Naive thymus-derived CD8-positive, alpha-beta T cell (primary cell): Measurements from ENCODE around the gene KRT36. TPM values are rescaled to one million over a fixed set of nuclear protein-coding genes. Genes with fewer than 3 reads are reported as not detected.
A peak's percentile ranks its signal among the peaks of the same experiment; 100 is the strongest.

ENCODE experiments used
- ATAC-seq, 2 donors: fragments of 150-1000 bp; cut with Tn5 transposase in 1 of 2; sonication (Bioruptor Pico), chemical (Tn5 transposase) in 1 of 2; 1 replicate in 1 of 2; 2 replicates in 1 of 2; pipeline ENCODE4 v1.10.0; 2021; ENCODE audit warnings: mild to moderate bottlenecking in 2 of 2, moderate library complexity in 2 of 2
- POLR2A ChIA-PET: fragments of 350-600 bp; sonication (Branson Sonifier 250); formaldehyde crosslinking; loops from one replicate; lab custom pipeline; 2021; ENCODE audit warnings: antibody characterized with exemption; lab: Charles Lee
- DNase-seq, 10 donors: peaks; one replicate each; pipeline versions ENCODE4 v3.0.0 to v3.0.0-alpha.2; 2020 to 2022
- H3K27ac Mint-ChIP-seq, 10 donors: one replicate each; pipeline ENCODE4 v1.8.0; 2020 to 2022; ENCODE audit warnings: mild to moderate bottlenecking in 10 of 10, mixed read lengths in 10 of 10, moderate library complexity in 4 of 10, inconsistent platforms in 1 of 10
- H3K27me3 Mint-ChIP-seq, 5 donors: one replicate each; pipeline ENCODE4 v1.8.0; 2021 to 2022; ENCODE audit warnings: mixed read lengths in 5 of 5
- H3K36me3 Mint-ChIP-seq, 3 donors: one replicate each; pipeline ENCODE4 v1.8.0; 2020 to 2022; ENCODE audit warnings: mixed read lengths in 3 of 3, mild to moderate bottlenecking in 2 of 3, inconsistent platforms in 1 of 3
- H3K4me1 Mint-ChIP-seq, 4 donors: one replicate each; pipeline ENCODE4 v1.8.0; 2021 to 2022; ENCODE audit warnings: mixed read lengths in 4 of 4
- H3K4me3 Mint-ChIP-seq, 10 donors: one replicate each; pipeline ENCODE4 v1.8.0; 2020 to 2022; ENCODE audit warnings: mild to moderate bottlenecking in 10 of 10, mixed read lengths in 10 of 10, moderate library complexity in 6 of 10, inconsistent platforms in 1 of 10
- H3K9me3 Mint-ChIP-seq, 9 donors: one replicate each; pipeline ENCODE4 v1.8.0; 2020 to 2022; ENCODE audit warnings: mixed read lengths in 9 of 9, mild to moderate bottlenecking in 3 of 9, inconsistent platforms in 1 of 9, moderate library complexity in 1 of 9
- polyA plus RNA-seq, 3 donors: library from polyadenylated mRNA; unstranded; fragments of 300-500 nt; fragmentation: Illumina TruSeq; gene quantifications; one replicate each; pipeline ENCODE4 v1.2.3, GENCODE V29; 2021
- total RNA-seq, 8 experiments: library from RNA in 2 of 8; stranded (reverse) in 2 of 8; gene quantifications; one replicate each; pipeline ENCODE4 v1.2.3 and lab custom pipeline; 2021 to 2026

Gene KRT36
- total and polyA plus RNA-seq, 5 experiments from 2014 or later = not detected

- Mint-ChIP-seq H3K36me3 (no peaks in the 10 kb centered on the region), H3K4me3 (no peak overlapping the region), H3K9me3 (no peaks in the 10 kb centered on the region), H3K4me1 (no peaks in the 10 kb centered on the region), H3K27ac (no peak overlapping the region), H3K27me3 (peaks cover 2 to 9% (median 3%) of the 10 kb centered on the region in 5 donors)
- ATAC-seq (no peak), DNase-seq (no peak)
- POLR2A ChIA-PET = no interaction called here
Measured at GRCh38 chr17:41453066-41453465, 36.6 kb downstream of the KRT36 start.

- H3K4me3 Mint-ChIP-seq = no peak overlapping the region
- H3K27me3 Mint-ChIP-seq = peaks cover 2 to 9% (median 3%) of the 10 kb centered on the region in 5 donors
- peak overlapping the region in 1 of 10 donors; percentile 35 for H3K27ac Mint-ChIP-seq
- no peaks in the 10 kb centered on the region for H3K9me3 Mint-ChIP-seq
- ATAC-seq (no peak), DNase-seq (no peak)
- no peaks in the 10 kb centered on the region for H3K4me1 Mint-ChIP-seq
- POLR2A ChIA-PET = no interaction called here
- H3K36me3 Mint-ChIP-seq = no peaks in the 10 kb centered on the region
Measured at GRCh38 chr17:41452281-41452680, 37.4 kb downstream of the KRT36 start.

GRCh38 chr17:41451154-41451728 lies 38.5 kb downstream of the KRT36 start:
- POLR2A ChIA-PET = no interaction called here
- no peaks in the 10 kb centered on the region for H3K9me3 Mint-ChIP-seq

GRCh38 chr17:41449008-41449407 lies 40.7 kb downstream of the KRT36 start:
- no peak for DNase-seq
- peaks cover 0 to 2% (median 0%) of the 10 kb centered on the region in 4 donors for H3K4me1 Mint-ChIP-seq
- H3K27me3 Mint-ChIP-seq = peaks cover 2 to 15% (median 8%) of the 10 kb centered on the region in 5 donors
- no peaks in the 10 kb centered on the region for H3K9me3 Mint-ChIP-seq
- peak overlapping the region in 1 of 10 donors; percentile 14 for H3K27ac Mint-ChIP-seq
- ATAC-seq = no peak
- no peaks in the 10 kb centered on the region for H3K36me3 Mint-ChIP-seq
- POLR2A ChIA-PET = no interaction called here
- H3K4me3 Mint-ChIP-seq = no peak overlapping the region

More at GRCh38 chr17:41451154-41451728, 38.5 kb downstream of the KRT36 start:
- DNase-seq = no peak
- no peak for ATAC-seq
- H3K4me1 Mint-ChIP-seq = peaks cover 0 to 2% (median 0%) of the 10 kb centered on the region in 4 donors
- peaks cover 2 to 9% (median 5%) of the 10 kb centered on the region in 5 donors for H3K27me3 Mint-ChIP-seq
- H3K4me3 Mint-ChIP-seq = no peak overlapping the region
- H3K27ac Mint-ChIP-seq = peak overlapping the region in 1 of 10 donors; percentile 75
- no peaks in the 10 kb centered on the region for H3K36me3 Mint-ChIP-seq

GRCh38 chr17:41448506-41448905 lies 41.2 kb downstream of the KRT36 start:
- H3K4me3 Mint-ChIP-seq = no peak overlapping the region
- H3K4me1 Mint-ChIP-seq = peaks cover 0 to 2% (median 0%) of the 10 kb centered on the region in 4 donors
- POLR2A ChIA-PET = no interaction called here
- peak overlapping the region in 1 of 10 donors; percentile 48 for H3K27ac Mint-ChIP-seq
- no peak for DNase-seq
- H3K9me3 Mint-ChIP-seq = no peaks in the 10 kb centered on the region
- ATAC-seq = no peak
- no peaks in the 10 kb centered on the region for H3K36me3 Mint-ChIP-seq
- peaks cover 2 to 20% (median 8%) of the 10 kb centered on the region in 5 donors for H3K27me3 Mint-ChIP-seq

GRCh38 chr17:41446806-41447205 lies 42.9 kb downstream of the KRT36 start:
- Mint-ChIP-seq H3K9me3 (no peaks in the 10 kb centered on the region), H3K36me3 (no peaks in the 10 kb centered on the region), H3K27me3 (peaks cover 2 to 27% (median 8%) of the 10 kb centered on the region in 5 donors), H3K4me1 (peaks cover 0 to 2% (median 0%) of the 10 kb centered on the region in 4 donors), H3K27ac (no peak overlapping the region), H3K4me3 (no peak overlapping the region)
- no peak for ATAC-seq
- POLR2A ChIA-PET = no interaction called here
- DNase-seq = no peak

GRCh38 chr17:41444640-41445039 lies 45.1 kb downstream of the KRT36 start:
- H3K4me1 Mint-ChIP-seq = peaks cover 0 to 2% (median 0%) of the 10 kb centered on the region in 4 donors
- H3K36me3 Mint-ChIP-seq = no peaks in the 10 kb centered on the region
- peak overlapping the region in 1 of 10 donors; percentile 3 for H3K27ac Mint-ChIP-seq
- DNase-seq = no peak
- no peak overlapping the region for H3K4me3 Mint-ChIP-seq
- H3K9me3 Mint-ChIP-seq = no peaks in the 10 kb centered on the region
- no peak for ATAC-seq
- H3K27me3 Mint-ChIP-seq = peaks cover 0 to 18% (median 4%) of the 10 kb centered on the region in 5 donors
- POLR2A ChIA-PET = no interaction called here

GRCh38 chr17:41444186-41444585 lies 45.5 kb downstream of the KRT36 start:
- ATAC-seq (no peak), DNase-seq (no peak)
- peaks cover 0 to 18% (median 4%) of the 10 kb centered on the region in 5 donors for H3K27me3 Mint-ChIP-seq
- no peaks in the 10 kb centered on the region for H3K36me3 Mint-ChIP-seq
- peaks cover 0 to 2% (median 0%) of the 10 kb centered on the region in 4 donors for H3K4me1 Mint-ChIP-seq
- peak overlapping the region in 2 of 10 donors; percentile 47 to 53 for H3K27ac Mint-ChIP-seq
- no peaks in the 10 kb centered on the region for H3K9me3 Mint-ChIP-seq
- POLR2A ChIA-PET = no interaction called here
- no peak overlapping the region for H3K4me3 Mint-ChIP-seq

- H3K36me3 Mint-ChIP-seq = no peaks in the 10 kb centered on the region
- no peak overlapping the region for H3K4me3 Mint-ChIP-seq
- H3K27me3 Mint-ChIP-seq = peaks cover 0 to 18% (median 4%) of the 10 kb centered on the region in 5 donors
- peaks cover 0 to 2% (median 0%) of the 10 kb centered on the region in 4 donors for H3K4me1 Mint-ChIP-seq
- H3K9me3 Mint-ChIP-seq = no peaks in the 10 kb centered on the region
- DNase-seq = no peak
- ATAC-seq = no peak
- POLR2A ChIA-PET = no interaction called here
- peak overlapping the region in 1 of 10 donors; percentile 5 for H3K27ac Mint-ChIP-seq
Measured at GRCh38 chr17:41442739-41443138, 47.0 kb downstream of the KRT36 start.

- no peaks in the 10 kb centered on the region for H3K36me3 Mint-ChIP-seq
- no peaks in the 10 kb centered on the region for H3K4me1 Mint-ChIP-seq
- POLR2A ChIA-PET = interaction anchor here (1.0 kb wide), 1 partner anchor 300 kb away, joined by 3 read pairs; no protein-coding TSS in a partner anchor
- H3K4me3 Mint-ChIP-seq = no peak within 1 kb of the TSS
- ATAC-seq (no peak), DNase-seq (no peak)
- no peaks in the 10 kb centered on the region for H3K9me3 Mint-ChIP-seq
- H3K27me3 Mint-ChIP-seq = peaks cover 0 to 18% (median 3%) of the 10 kb centered on the region in 5 donors
- peak within 1 kb of the TSS in 1 of 10 donors; percentile 51 for H3K27ac Mint-ChIP-seq
Measured at GRCh38 chr17:41440531-41441033, 49.1 kb downstream of the KRT36 start, which contains the start of gene KRT38. Gene KRT38, minus strand, starts transcription at chr17:41440983. Its CDS starts 62 bp downstream, at chr17:41440921.

- Mint-ChIP-seq H3K4me1 (peaks cover 0 to 10% (median 5%) of the 10 kb centered on the region in 4 donors), H3K27me3 (peaks cover 0 to 16% (median 1%) of the 10 kb centered on the region in 5 donors), H3K27ac (no peak overlapping the region), H3K4me3 (no peak overlapping the region), H3K36me3 (no peaks in the 10 kb centered on the region), H3K9me3 (no peaks in the 10 kb centered on the region)
- no peak for ATAC-seq
- no peak for DNase-seq
- POLR2A ChIA-PET = interaction anchor here (1.0 kb wide), 1 partner anchor 299 kb away, joined by 3 read pairs; no protein-coding TSS in a partner anchor
Measured at GRCh38 chr17:41439375-41439774, 50.3 kb downstream of the KRT36 start.

- peaks cover 0 to 15% (median 9%) of the 10 kb centered on the region in 4 donors for H3K4me1 Mint-ChIP-seq
Measured at GRCh38 chr17:41437769-41438168, 51.9 kb downstream of the KRT36 start.

GRCh38 chr17:41437254-41437653 lies 52.5 kb downstream of the KRT36 start:
- no peaks in the 10 kb centered on the region for H3K9me3 Mint-ChIP-seq
- H3K36me3 Mint-ChIP-seq = no peaks in the 10 kb centered on the region
- ATAC-seq (no peak), DNase-seq (no peak)
- POLR2A ChIA-PET = no interaction called here
- H3K4me1 Mint-ChIP-seq = peaks cover 0 to 15% (median 9%) of the 10 kb centered on the region in 4 donors
- no peak overlapping the region for H3K27ac Mint-ChIP-seq
- H3K4me3 Mint-ChIP-seq = no peak overlapping the region
- H3K27me3 Mint-ChIP-seq = peaks cover 0 to 5% (median 0%) of the 10 kb centered on the region in 5 donors

More at GRCh38 chr17:41437769-41438168, 51.9 kb downstream of the KRT36 start:
- Mint-ChIP-seq H3K4me3 (no peak overlapping the region), H3K36me3 (no peaks in the 10 kb centered on the region), H3K9me3 (no peaks in the 10 kb centered on the region), H3K27ac (no peak overlapping the region), H3K27me3 (peaks cover 0 to 5% (median under 1%) of the 10 kb centered on the region in 5 donors)
- no peak for DNase-seq
- ATAC-seq = no peak
- POLR2A ChIA-PET = no interaction called here
